IPS-18c (cell line): ENCODE results near the gene SCN5A.

Source experiments
- H3K4me3 ChIP-seq: 2 replicates; pipeline ENCODE4 v1.7.0; 2013; ENCODE audit warnings: low read depth, mild to moderate bottlenecking, low read length, moderate library complexity; ENCODE audit not compliant: insufficient read depth
- H3K9me3 ChIP-seq: one replicate; pipeline ENCODE4 v1.6.1; 2013; ENCODE audit warnings: mild to moderate bottlenecking, low read length, moderate library complexity; ENCODE audit not compliant: control insufficient read depth, insufficient read depth

SCN5A gene

GRCh38 chr3:38613426-38613825, 36.1 kb downstream of the SCN5A start:
- H3K9me3 ChIP-seq: peaks cover 4% of the 10 kb centered on the region

GRCh38 chr3:38611866-38612265, 37.6 kb downstream of the SCN5A start:
- no peak overlapping the region for H3K4me3 ChIP-seq
- H3K9me3 ChIP-seq: peaks cover 4% of the 10 kb centered on the region

More at GRCh38 chr3:38613426-38613825, 36.1 kb downstream of the SCN5A start:
- no peak overlapping the region for H3K4me3 ChIP-seq

GRCh38 chr3:38610934-38611333, 38.6 kb downstream of the SCN5A start:
- Histone ChIP-seq H3K9me3 (peaks cover 4% of the 10 kb centered on the region), H3K4me3 (no peak overlapping the region)

GRCh38 chr3:38610436-38610835, 39.1 kb downstream of the SCN5A start:
- Histone ChIP-seq H3K4me3 (no peak overlapping the region), H3K9me3 (peaks cover 4% of the 10 kb centered on the region)

- H3K4me3 ChIP-seq: no peak overlapping the region
- peaks cover 4% of the 10 kb centered on the region for H3K9me3 ChIP-seq
Observed at GRCh38 chr3:38609386-38610111, 39.9 kb downstream of the SCN5A start.

- peaks cover 4% of the 10 kb centered on the region for H3K9me3 ChIP-seq
Observed at GRCh38 chr3:38608961-38609360, 40.5 kb downstream of the SCN5A start.

GRCh38 chr3:38608086-38608775, 41.3 kb downstream of the SCN5A start:
- Histone ChIP-seq H3K4me3 (no peak overlapping the region), H3K9me3 (peaks cover 4% of the 10 kb centered on the region)

More at GRCh38 chr3:38608961-38609360, 40.5 kb downstream of the SCN5A start:
- H3K4me3 ChIP-seq: no peak overlapping the region

- H3K9me3 ChIP-seq: peaks cover 4% of the 10 kb centered on the region
- H3K4me3 ChIP-seq: no peak overlapping the region
Observed at GRCh38 chr3:38606561-38606960, 42.9 kb downstream of the SCN5A start.

GRCh38 chr3:38605981-38606380, 43.5 kb downstream of the SCN5A start:
- Histone ChIP-seq H3K9me3 (peaks cover 4% of the 10 kb centered on the region), H3K4me3 (no peak overlapping the region)

GRCh38 chr3:38604246-38604645, 45.2 kb downstream of the SCN5A start:
- Histone ChIP-seq H3K4me3 (no peak overlapping the region), H3K9me3 (no peaks in the 10 kb centered on the region)

- no peak overlapping the region for H3K4me3 ChIP-seq
- no peaks in the 10 kb centered on the region for H3K9me3 ChIP-seq
Observed at GRCh38 chr3:38603731-38604131, 45.8 kb downstream of the SCN5A start.

- Histone ChIP-seq H3K4me3 (no peak overlapping the region), H3K9me3 (no peaks in the 10 kb centered on the region)
Observed at GRCh38 chr3:38602576-38603250, 46.8 kb downstream of the SCN5A start.

- H3K4me3 ChIP-seq: no peak overlapping the region
- no peaks in the 10 kb centered on the region for H3K9me3 ChIP-seq
Observed at GRCh38 chr3:38601956-38602550, 47.4 kb downstream of the SCN5A start.

GRCh38 chr3:38600551-38600950, 48.9 kb downstream of the SCN5A start:
- Histone ChIP-seq H3K9me3 (no peaks in the 10 kb centered on the region), H3K4me3 (no peak overlapping the region)

- no peaks in the 10 kb centered on the region for H3K9me3 ChIP-seq
- H3K4me3 ChIP-seq: no peak overlapping the region
Observed at GRCh38 chr3:38599886-38600285, 49.6 kb downstream of the SCN5A start.

- no peaks in the 10 kb centered on the region for H3K9me3 ChIP-seq
- no peak overlapping the region for H3K4me3 ChIP-seq
Observed at GRCh38 chr3:38598791-38599190, 50.7 kb downstream of the SCN5A start.

- Histone ChIP-seq H3K4me3 (no peak overlapping the region), H3K9me3 (no peaks in the 10 kb centered on the region)
Observed at GRCh38 chr3:38597502-38598060, 51.9 kb downstream of the SCN5A start.
